Duodenal mucosa (tissue), 2 donors: Measurements from ENCODE around the gene MACROD2.

Experiments
- H3K27ac ChIP-seq: one replicate; pipeline ENCODE4 v1.7.0; 2013; ENCODE audit warnings: low read depth, low read length
- H3K27me3 ChIP-seq, 2 donors: one replicate each; pipeline ENCODE4 v1.7.0; 2013; ENCODE audit warnings: low read length in 2 of 2, control low read depth in 1 of 2; ENCODE audit not compliant: insufficient read depth in 2 of 2, control insufficient read depth in 1 of 2
- H3K36me3 ChIP-seq, 2 donors: one replicate each; pipeline ENCODE4 v1.7.0; 2013; ENCODE audit warnings: low read length in 2 of 2, control low read depth in 1 of 2; ENCODE audit not compliant: insufficient read depth in 2 of 2, control insufficient read depth in 1 of 2
- H3K4me1 ChIP-seq, 2 donors: one replicate each; pipeline ENCODE4 v1.7.0; 2013; ENCODE audit warnings: low read length in 2 of 2, control low read depth in 1 of 2; ENCODE audit not compliant: insufficient read depth in 2 of 2, control insufficient read depth in 1 of 2
- H3K4me3 ChIP-seq, 2 donors: one replicate each; pipeline ENCODE4 v1.7.0; 2013; ENCODE audit warnings: low read length in 2 of 2, low read depth in 1 of 2
- H3K9ac ChIP-seq, 2 donors: one replicate each; pipeline ENCODE4 v1.7.0; 2013; ENCODE audit warnings: low read length in 2 of 2, low read depth in 1 of 2
- H3K9me3 ChIP-seq, 2 donors: one replicate each; pipeline ENCODE4 v1.7.0; 2013; ENCODE audit warnings: low read length in 2 of 2, control low read depth in 1 of 2; ENCODE audit not compliant: control insufficient read depth in 1 of 2

MACROD2 gene

DNA sequence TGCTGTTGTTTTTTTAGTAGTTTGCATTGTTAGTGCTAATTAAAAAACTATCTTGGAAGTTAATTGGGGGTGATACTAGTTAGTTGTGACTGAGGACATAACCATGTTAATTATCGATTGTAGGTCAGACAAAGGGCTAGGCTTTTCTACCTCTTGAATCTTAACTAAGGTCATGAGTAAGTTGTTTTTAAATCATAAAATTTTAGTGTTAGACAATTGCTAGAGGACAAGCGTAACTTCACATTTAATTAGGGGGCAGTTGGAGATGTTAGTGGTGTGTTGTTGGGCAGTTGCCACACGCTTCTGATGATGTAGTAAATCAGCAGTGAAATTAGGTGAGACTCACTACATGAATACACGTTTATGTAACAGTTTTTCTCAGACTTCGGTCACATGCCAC, 961.2 kb downstream of the MACROD2 start:
- H3K4me1 ChIP-seq = no peaks in the 10 kb centered on the region
- H3K4me3 ChIP-seq = no peak overlapping the region
- no peaks in the 10 kb centered on the region for H3K27me3 ChIP-seq
- no peak overlapping the region for H3K9ac ChIP-seq
- H3K36me3 ChIP-seq = no peaks in the 10 kb centered on the region
- no peak overlapping the region for H3K27ac ChIP-seq
- no peaks in the 10 kb centered on the region for H3K9me3 ChIP-seq

DNA sequence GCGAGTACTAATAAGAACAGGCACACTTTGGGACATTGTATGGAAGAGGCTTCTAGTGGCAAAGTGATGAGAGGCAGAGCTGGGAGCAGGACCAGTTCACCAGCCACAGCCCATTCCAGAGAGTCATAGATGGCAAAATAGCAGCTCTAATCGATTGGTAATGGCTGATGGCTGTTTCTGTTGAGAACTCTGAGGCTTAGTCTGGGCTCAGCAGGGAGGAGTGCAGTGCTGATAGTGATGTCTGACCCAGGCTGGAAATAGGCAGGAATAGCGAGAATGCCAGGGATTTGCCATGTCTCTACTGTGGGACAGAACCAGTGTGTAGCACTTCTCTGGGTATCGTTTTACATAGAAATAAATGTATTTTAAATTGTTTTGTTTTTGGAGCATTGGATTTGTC, 962.1 kb downstream of the MACROD2 start:
- H3K4me3 ChIP-seq = no peak overlapping the region
- no peaks in the 10 kb centered on the region for H3K36me3 ChIP-seq
- no peaks in the 10 kb centered on the region for H3K4me1 ChIP-seq
- H3K9ac ChIP-seq = no peak overlapping the region
- no peaks in the 10 kb centered on the region for H3K27me3 ChIP-seq
- H3K27ac ChIP-seq = no peak overlapping the region
- no peaks in the 10 kb centered on the region for H3K9me3 ChIP-seq

DNA sequence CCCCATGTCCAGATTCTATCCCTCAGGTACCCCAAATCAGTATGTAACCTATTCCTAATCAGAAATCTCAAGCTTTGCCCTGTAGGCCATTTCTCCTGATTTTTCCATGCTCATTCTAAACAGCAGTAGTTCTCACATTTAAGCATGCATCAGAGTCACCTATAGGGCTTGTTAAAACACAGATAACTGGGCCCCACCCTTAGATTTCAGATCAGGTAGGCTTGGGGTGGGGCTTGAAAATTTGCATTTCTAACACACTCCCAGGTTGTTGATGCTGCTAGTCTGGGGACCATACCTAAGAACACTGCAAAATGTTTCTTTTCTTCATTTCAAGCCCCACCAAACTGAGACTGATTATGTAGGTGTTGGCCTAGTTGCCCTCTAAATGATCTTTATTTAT, 963.3 kb downstream of the MACROD2 start:
- H3K36me3 ChIP-seq = no peaks in the 10 kb centered on the region
- no peak overlapping the region for H3K9ac ChIP-seq
- no peak overlapping the region for H3K27ac ChIP-seq
- no peaks in the 10 kb centered on the region for H3K4me1 ChIP-seq
- no peaks in the 10 kb centered on the region for H3K9me3 ChIP-seq
- no peaks in the 10 kb centered on the region for H3K27me3 ChIP-seq
- no peak overlapping the region for H3K4me3 ChIP-seq

DNA sequence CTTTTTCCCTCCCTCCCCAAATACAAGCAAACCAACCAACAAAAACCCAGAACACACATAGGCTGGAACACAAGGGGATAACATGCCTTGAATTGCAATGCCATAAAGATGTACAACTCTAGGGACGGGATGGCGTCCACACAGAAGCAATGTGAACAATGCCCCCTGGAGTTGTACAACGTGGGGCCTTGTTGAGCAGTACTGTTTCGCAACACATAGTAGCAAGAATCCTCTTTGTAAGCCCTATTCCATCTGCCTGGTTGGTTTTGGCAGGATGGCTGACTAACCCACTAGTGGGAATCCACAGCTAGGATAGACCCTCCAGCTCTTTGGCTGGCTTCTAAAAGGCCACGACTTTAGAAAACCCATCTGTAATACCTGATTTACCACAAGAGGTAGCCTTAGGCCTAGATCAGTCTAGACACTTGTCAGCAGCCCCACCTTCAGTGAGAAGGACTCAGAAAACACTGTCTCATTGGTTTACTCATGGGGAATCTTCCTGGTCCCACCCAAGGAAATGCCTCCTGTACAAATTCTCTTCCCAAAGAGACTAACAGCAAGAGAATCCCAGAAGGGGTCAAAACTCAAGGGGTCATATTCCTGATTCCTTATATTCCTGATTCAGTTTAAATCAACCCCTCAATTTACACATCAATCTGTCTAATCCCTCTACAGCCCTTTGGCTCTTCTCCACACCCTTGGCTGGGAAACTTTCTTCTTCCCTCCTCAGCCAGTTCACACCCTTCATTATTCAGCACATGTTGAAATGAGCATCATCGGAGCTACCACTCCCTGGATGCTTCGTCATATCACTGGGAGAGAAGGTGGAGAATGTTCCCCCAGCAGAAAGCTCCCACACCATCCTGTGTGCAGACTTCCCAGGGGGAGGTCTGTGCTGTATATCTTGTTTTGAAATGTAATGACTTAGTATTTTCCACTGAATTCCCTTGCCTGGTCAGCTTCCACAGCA, 964.5 kb downstream of the MACROD2 start:
- H3K27me3 ChIP-seq = no peaks in the 10 kb centered on the region
- H3K4me1 ChIP-seq = no peaks in the 10 kb centered on the region
- H3K9me3 ChIP-seq = no peaks in the 10 kb centered on the region
- H3K9ac ChIP-seq = no peak overlapping the region
- H3K36me3 ChIP-seq = no peaks in the 10 kb centered on the region
- no peak overlapping the region for H3K27ac ChIP-seq
- H3K4me3 ChIP-seq = no peak overlapping the region

DNA sequence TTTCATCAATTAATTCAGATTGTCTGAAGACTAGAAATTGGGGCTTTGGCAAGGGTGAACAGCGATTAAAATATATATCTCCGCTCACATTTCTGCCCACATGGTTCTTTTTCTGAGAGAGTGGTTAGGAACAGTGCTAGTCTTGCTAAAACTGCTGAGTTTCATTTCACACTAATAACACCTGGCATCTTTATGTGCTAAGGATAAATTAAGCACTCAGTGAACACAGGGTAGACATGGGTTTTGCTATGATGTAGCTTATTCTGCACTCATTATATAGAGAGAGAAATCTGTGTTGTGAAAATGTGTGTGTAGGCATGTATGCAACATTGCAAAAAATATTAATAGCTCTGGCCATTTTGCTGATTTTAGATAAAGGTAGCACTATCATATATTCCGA, 965.5 kb downstream of the MACROD2 start:
- no peak overlapping the region for H3K27ac ChIP-seq
- H3K4me1 ChIP-seq = no peaks in the 10 kb centered on the region
- no peaks in the 10 kb centered on the region for H3K27me3 ChIP-seq
- H3K36me3 ChIP-seq = no peaks in the 10 kb centered on the region
- H3K9me3 ChIP-seq = no peaks in the 10 kb centered on the region
- H3K4me3 ChIP-seq = no peak overlapping the region
- no peak overlapping the region for H3K9ac ChIP-seq

DNA sequence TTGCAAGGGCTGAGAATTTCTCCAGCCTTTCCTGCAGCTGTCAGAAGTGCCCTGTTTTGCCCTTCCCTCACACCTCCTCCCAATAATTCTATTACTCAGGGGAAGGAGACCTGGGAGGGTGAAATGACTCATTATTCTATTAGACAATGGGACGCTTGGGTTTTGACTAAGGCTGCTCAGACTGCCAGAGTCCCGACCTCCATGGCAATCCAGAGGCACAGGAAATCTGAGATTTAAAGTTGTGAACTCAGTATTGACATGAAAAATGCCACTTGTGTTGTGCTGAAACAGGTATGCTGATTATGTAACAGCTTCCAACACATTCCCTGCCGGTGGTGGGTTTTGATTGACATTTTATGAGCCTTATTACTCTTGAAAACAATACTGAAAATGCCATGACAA, 967.9 kb downstream of the MACROD2 start:
- H3K4me3 ChIP-seq = no peak overlapping the region
- H3K9ac ChIP-seq = no peak overlapping the region
- no peaks in the 10 kb centered on the region for H3K36me3 ChIP-seq
- no peaks in the 10 kb centered on the region for H3K9me3 ChIP-seq
- no peaks in the 10 kb centered on the region for H3K27me3 ChIP-seq
- H3K27ac ChIP-seq = no peak overlapping the region
- H3K4me1 ChIP-seq = no peaks in the 10 kb centered on the region

DNA sequence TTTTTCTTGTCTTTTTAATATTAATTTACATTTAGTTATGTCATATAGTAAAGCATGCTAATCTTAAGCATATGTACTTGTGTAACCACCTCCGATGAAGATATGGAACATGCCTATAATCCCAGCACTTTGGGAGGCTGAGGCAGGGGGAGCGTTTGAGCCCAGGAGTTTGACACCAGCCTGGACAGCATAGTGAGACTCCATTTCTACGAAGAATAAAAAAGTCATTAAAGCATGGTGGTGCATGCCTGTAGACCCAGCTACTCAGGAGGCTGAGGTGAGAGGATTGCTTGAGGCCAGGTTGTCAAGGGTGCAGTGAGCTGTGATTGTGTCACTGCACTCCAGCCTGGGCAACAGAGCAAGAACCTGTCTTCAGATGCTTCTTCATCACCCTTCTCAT, 970.9 kb downstream of the MACROD2 start:
- Histone ChIP-seq H3K9me3 (no peaks in the 10 kb centered on the region), H3K9ac (no peak overlapping the region), H3K4me1 (no peaks in the 10 kb centered on the region), H3K36me3 (no peaks in the 10 kb centered on the region), H3K4me3 (no peak overlapping the region), H3K27ac (no peak overlapping the region), H3K27me3 (no peaks in the 10 kb centered on the region)

DNA sequence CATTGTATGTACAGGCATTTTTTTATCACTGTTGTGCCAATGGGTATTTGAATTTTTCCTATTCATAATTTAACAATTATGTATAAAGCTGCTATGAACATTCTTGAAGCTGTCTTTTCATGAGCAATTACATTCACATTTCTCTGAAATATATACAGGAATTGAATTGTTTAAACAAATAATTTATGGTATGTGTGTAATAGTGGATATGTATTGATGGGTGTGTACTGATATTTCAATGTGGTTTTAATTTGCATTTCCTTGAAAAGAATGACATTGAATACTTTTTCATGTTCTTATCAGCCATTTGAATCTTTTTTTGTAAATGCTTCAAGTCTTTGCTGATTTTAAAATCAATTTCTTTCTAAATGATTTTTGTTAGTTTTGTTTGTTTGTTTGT, 971.5 kb downstream of the MACROD2 start:
- Histone ChIP-seq H3K9me3 (no peaks in the 10 kb centered on the region), H3K36me3 (no peaks in the 10 kb centered on the region), H3K27ac (no peak overlapping the region), H3K9ac (no peak overlapping the region), H3K27me3 (no peaks in the 10 kb centered on the region), H3K4me1 (no peaks in the 10 kb centered on the region), H3K4me3 (no peak overlapping the region)

DNA sequence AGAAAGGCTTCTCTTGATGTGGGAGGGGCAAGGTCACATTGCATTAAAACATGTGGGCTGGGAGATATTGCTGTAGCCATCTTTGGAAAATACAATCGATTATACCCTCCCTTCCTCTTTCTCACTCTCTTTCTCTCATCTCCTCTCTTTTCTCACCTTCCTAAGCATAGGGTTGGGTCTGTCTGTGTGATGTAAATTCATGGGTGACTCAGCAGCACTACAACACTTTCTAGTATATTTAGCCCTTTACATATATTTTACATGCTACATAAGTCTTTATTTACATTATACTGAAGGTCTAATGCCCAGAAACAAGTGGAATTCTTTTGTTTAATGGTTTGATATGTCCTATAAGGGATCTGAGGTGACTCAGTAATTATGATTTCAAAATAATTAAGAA, 976.9 kb downstream of the MACROD2 start:
- Histone ChIP-seq H3K4me1 (no peaks in the 10 kb centered on the region), H3K27ac (no peak overlapping the region), H3K27me3 (no peaks in the 10 kb centered on the region), H3K4me3 (no peak overlapping the region), H3K9ac (no peak overlapping the region), H3K36me3 (no peaks in the 10 kb centered on the region), H3K9me3 (no peaks in the 10 kb centered on the region)

DNA sequence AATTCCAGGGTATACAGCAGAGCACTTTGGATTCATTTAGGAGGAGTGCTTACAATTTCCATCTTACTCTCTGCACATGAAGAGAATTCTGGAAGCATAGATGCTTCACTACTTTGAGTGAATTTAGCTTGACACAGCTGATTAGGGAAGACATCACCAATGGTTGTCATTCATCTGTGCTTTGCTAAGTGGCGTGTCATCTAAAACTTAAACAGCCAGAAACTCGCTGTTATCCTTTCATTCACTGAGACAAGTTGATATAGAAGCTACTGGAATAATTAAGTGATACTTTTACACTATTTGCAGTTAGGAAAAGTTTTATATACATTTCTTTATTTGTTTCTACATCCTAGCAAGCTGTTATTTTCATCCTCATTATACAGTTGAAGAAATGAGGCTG, 977.4 kb downstream of the MACROD2 start:
- no peaks in the 10 kb centered on the region for H3K4me1 ChIP-seq
- H3K9ac ChIP-seq = no peak overlapping the region
- no peak overlapping the region for H3K27ac ChIP-seq
- no peaks in the 10 kb centered on the region for H3K27me3 ChIP-seq
- no peaks in the 10 kb centered on the region for H3K9me3 ChIP-seq
- no peaks in the 10 kb centered on the region for H3K36me3 ChIP-seq
- H3K4me3 ChIP-seq = no peak overlapping the region
